Measurements from ENCODE around the gene WDFY2. TPM values are rescaled to one million over a fixed set of nuclear protein-coding genes. Genes with fewer than 3 reads are reported as not detected.

WDFY2 gene
- total RNA-seq, 1 experiment from 2014 or later = 14.1 TPM

- Histone ChIP-seq H3K4me1 (replicated peaks; ENCODE audit: insufficient read depth) (peaks cover 34% of the 10 kb centered on the region), H3K9me3 (ENCODE audit: insufficient read depth, low read depth) (no peaks in the 10 kb centered on the region; the same call in 1 of the 2 replicates), H3K27ac (no peak overlapping the region), H2AFZ (no peak overlapping the region), H3K4me3 (no peak overlapping the region), H3K27me3 (ENCODE audit: insufficient read depth, low read depth) (no peaks in the 10 kb centered on the region), H3K4me2 (no peak overlapping the region), H3K9me2 (ENCODE audit: insufficient read depth) (no peaks in the 10 kb centered on the region), H3K79me2 (ENCODE audit: low read depth) (peaks cover 53% of the 10 kb centered on the region), H4K20me1 (ENCODE audit: insufficient read depth) (no peaks in the 10 kb centered on the region), H3F3A (ENCODE audit: insufficient read depth, low read depth) (peaks cover 22% of the 10 kb centered on the region), H3K36me3 (ENCODE audit: low read depth) (no peaks in the 10 kb centered on the region)
- no TSS peak for BruUV-seq (replicated peaks)
- POLR2A ChIA-PET (ENCODE audit: unreplicated experiment) = interaction anchor here (0.6 kb wide), 1 partner anchor 49 kb away, joined by 3 read pairs; no protein-coding TSS in a partner anchor
- no peak for DNase-seq
- CTCF ChIA-PET = no interaction called here
- intact Hi-C loops (cut with micrococcal nuclease; ENCODE audit: unreplicated experiment) = no loop called here
- TF ChIP-seq CTCF (conservative IDR thresholded peaks at IDR 0.05) = no peak
- TF ChIP-seq EZH2 (IDR thresholded peaks at IDR 0.05; ENCODE audit: low read depth) = no peak
Observed at GRCh38 chr13:51595416-51595815, 11.2 kb downstream of the WDFY2 start.

GRCh38 chr13:51596541-51596940 is 12.3 kb downstream of the WDFY2 start:
- no peak for DNase-seq
- Histone ChIP-seq H3F3A (ENCODE audit: insufficient read depth, low read depth) (peaks cover 17% of the 10 kb centered on the region), H4K20me1 (ENCODE audit: insufficient read depth) (no peaks in the 10 kb centered on the region), H3K27me3 (ENCODE audit: insufficient read depth, low read depth) (no peaks in the 10 kb centered on the region), H3K27ac (no peak overlapping the region), H3K4me1 (replicated peaks; ENCODE audit: insufficient read depth) (peaks cover 26% of the 10 kb centered on the region), H3K79me2 (ENCODE audit: low read depth) (peaks cover 52% of the 10 kb centered on the region), H2AFZ (no peak overlapping the region), H3K4me3 (no peak overlapping the region), H3K4me2 (no peak overlapping the region), H3K36me3 (ENCODE audit: low read depth) (no peaks in the 10 kb centered on the region), H3K9me3 (ENCODE audit: insufficient read depth, low read depth) (no peaks in the 10 kb centered on the region; the same call in 1 of the 2 replicates), H3K9me2 (ENCODE audit: insufficient read depth) (no peaks in the 10 kb centered on the region)
- intact Hi-C loops (cut with micrococcal nuclease; ENCODE audit: unreplicated experiment) = no loop called here
- BruUV-seq (replicated peaks) = no TSS peak
- TF ChIP-seq EZH2 (IDR thresholded peaks at IDR 0.05; ENCODE audit: low read depth) = no peak
- TF ChIP-seq CTCF (conservative IDR thresholded peaks at IDR 0.05) = no peak
- ChIA-PET POLR2A (ENCODE audit: unreplicated experiment) (interaction anchor here (0.7 kb wide), 1 partner anchor 451 kb away, joined by 8 read pairs; no protein-coding TSS in a partner anchor), CTCF (no interaction called here)

GRCh38 chr13:51599444-51600176 is 15.3 kb downstream of the WDFY2 start:
- CTCF ChIA-PET = interaction anchor here (0.7 kb wide), 1 partner anchor 314 kb away, joined by 4 read pairs; no protein-coding TSS in a partner anchor
- Histone ChIP-seq H3K4me2 (no peak overlapping the region), H3K79me2 (ENCODE audit: low read depth) (peaks cover 30% of the 10 kb centered on the region)

More at GRCh38 chr13:51599444-51600176, 15.3 kb downstream of the WDFY2 start:
- POLR2A ChIA-PET (ENCODE audit: unreplicated experiment) = interaction anchor here (0.6 kb wide), 1 partner anchor 399 kb away, joined by 10 read pairs; no protein-coding TSS in a partner anchor
- Histone ChIP-seq H3K4me1 (replicated peaks; ENCODE audit: insufficient read depth) (peaks cover 36% of the 10 kb centered on the region), H3K36me3 (ENCODE audit: low read depth) (no peaks in the 10 kb centered on the region), H3K9me2 (ENCODE audit: insufficient read depth) (no peaks in the 10 kb centered on the region), H3F3A (ENCODE audit: insufficient read depth, low read depth) (peaks cover 18% of the 10 kb centered on the region; the same call in 1 of the 2 replicates), H4K20me1 (ENCODE audit: insufficient read depth) (no peaks in the 10 kb centered on the region), H3K27ac (no peak overlapping the region), H2AFZ (no peak overlapping the region), H3K4me3 (no peak overlapping the region), H3K27me3 (ENCODE audit: insufficient read depth, low read depth) (no peaks in the 10 kb centered on the region), H3K9me3 (ENCODE audit: insufficient read depth, low read depth) (no peaks in the 10 kb centered on the region; the same call in 1 of the 2 replicates)
- intact Hi-C loops (cut with micrococcal nuclease; ENCODE audit: unreplicated experiment) = no loop called here
- DNase-seq = no peak
- no TSS peak for BruUV-seq (replicated peaks)
- TF ChIP-seq CTCF (conservative IDR thresholded peaks at IDR 0.05) (no peak), EZH2 (IDR thresholded peaks at IDR 0.05; ENCODE audit: low read depth) (no peak)

Data from PC-9 (cell line).